ENCODE measurements around the gene AMDHD2. TPM values are rescaled to one million over a fixed set of nuclear protein-coding genes. Genes with fewer than 3 reads are reported as not detected.

Gene AMDHD2
- total and polyA plus RNA-seq, 2 of the 13 experiments (the other 11 are each of a cell fraction or from before 2014, with no cell fraction given), result 33.5 to 39.1 TPM

GRCh38 chr16:2520097-2520783 lies at the start of gene AMDHD2 (continued):
- TF ChIP-seq ZNF18 (CRISPR knock-in tag; IDR thresholded peaks at IDR 0.05; ENCODE audit: insufficient replicate concordance) (no peak), ZNF503 (CRISPR knock-in tag; IDR thresholded peaks at IDR 0.05) (no peak), SPEN (CRISPR knock-in tag; IDR thresholded peaks at IDR 0.05; ENCODE audit: low read depth) (peak; percentile 75; the same call in 1 of the 2 replicates), ZNF816 (CRISPR knock-in tag; IDR thresholded peaks at IDR 0.05; ENCODE audit: borderline replicate concordance) (no peak), ZNF275 (CRISPR knock-in tag; IDR thresholded peaks at IDR 0.05; ENCODE audit: borderline replicate concordance) (no peak), YEATS4 (CRISPR knock-in tag; IDR thresholded peaks at IDR 0.05; ENCODE audit: borderline replicate concordance) (0 out of 2 replicates have a peak, but pooled peaks have one; percentile 45), ZNF766 (CRISPR knock-in tag; IDR thresholded peaks at IDR 0.05; ENCODE audit: borderline replicate concordance) (no peak), ZSCAN21 (CRISPR knock-in tag; IDR thresholded peaks at IDR 0.05; ENCODE audit: borderline replicate concordance) (peak; percentile 47; the same call in 1 of the 2 replicates), PAXIP1 (CRISPR knock-in tag; conservative IDR thresholded peaks at IDR 0.05) (no peak), HNF1B (CRISPR knock-in tag; IDR thresholded peaks at IDR 0.05) (no peak), ZNF280B (CRISPR knock-in tag; IDR thresholded peaks at IDR 0.05; ENCODE audit: borderline replicate concordance) (no peak), HIVEP1 (CRISPR knock-in tag; IDR thresholded peaks at IDR 0.05) (no peak), TBP (CRISPR knock-in tag; IDR thresholded peaks at IDR 0.05) (no peak)
